PC-3 (cell line): ENCODE results near the gene FAM98C. TPM values are rescaled to one million over a fixed set of nuclear protein-coding genes. Genes with fewer than 3 reads are reported as not detected.

Source experiments
- ATAC-seq: fragments of 200-7000 bp; cut with Tn5 transposase; 2 replicates; pipeline ENCODE4 v1.9.1; 2020; ENCODE audit warnings: mild to moderate bottlenecking, moderate library complexity
- BruUV-seq: library from RNA; stranded (reverse); fragments of 400-500 nt; replicated peaks from 2 replicates; lab custom pipeline; 2021; lab: Mats Ljungman, UMichigan
- CTCF ChIA-PET: fragments of 300-600 bp; sonication (Branson Sonifier 250); formaldehyde crosslinking; loops from one replicate; lab custom pipeline; 2022; ENCODE audit warnings: antibody characterized with exemption; lab: Charles Lee
- POLR2A ChIA-PET: fragments of 300-600 bp; sonication (Branson Sonifier 250); formaldehyde crosslinking; loops from one replicate; lab custom pipeline; 2022; ENCODE audit warnings: antibody characterized with exemption; ENCODE audit not compliant: unreplicated experiment; lab: Charles Lee
- DNase-seq: peaks from one replicate; pipeline ENCODE4 v3.0.0-alpha.2; 2015
- H2AFZ ChIP-seq: fragments of 300-600 bp; sonication (generic); 2 replicates; pipeline ENCODE4 v1.6.0; 2016; ENCODE audit warnings: antibody characterized with exemption, low read length
- H3F3A ChIP-seq: fragments of 300-600 bp; sonication (generic); one replicate; pipeline ENCODE4 v1.6.0; 2017; ENCODE audit warnings: antibody characterized with exemption, low read length, control low read depth, mild to moderate bottlenecking; ENCODE audit not compliant: unreplicated experiment
- H3K27ac ChIP-seq: fragments of 300-600 bp; sonication (generic); 2 replicates; pipeline ENCODE4 v1.5.1; 2016; ENCODE audit warnings: mild to moderate bottlenecking, low read length
- H3K27me3 ChIP-seq: fragments of 300-600 bp; sonication (generic); 2 replicates; pipeline ENCODE4 v1.6.1; 2016; ENCODE audit warnings: low read length, mixed read lengths
- H3K36me3 ChIP-seq: fragments of 300-600 bp; sonication (generic); 2 replicates; pipeline ENCODE4 v1.6.1; 2016; ENCODE audit warnings: low read depth, mixed run types, low read length, mixed read lengths
- H3K4me1 ChIP-seq: fragments of 300-600 bp; sonication (generic); 2 replicates; pipeline ENCODE4 v1.5.1; 2016; ENCODE audit warnings: low read length; ENCODE audit not compliant: insufficient read depth
- H3K4me2 ChIP-seq: fragments of 300-600 bp; sonication (generic); 2 replicates; pipeline ENCODE4 v1.6.0; 2016; ENCODE audit warnings: low read length
- H3K4me3 ChIP-seq: fragments of 300-600 bp; sonication (generic); 2 replicates; pipeline ENCODE4 v1.5.1; 2016; ENCODE audit warnings: mild to moderate bottlenecking, low read length, mixed read lengths
- H3K79me2 ChIP-seq: fragments of 300-600 bp; sonication (generic); 2 replicates; pipeline ENCODE4 v1.6.1; 2017; ENCODE audit warnings: low read length, mixed read lengths
- H3K9ac ChIP-seq: fragments of 300-600 bp; sonication (generic); 2 replicates; pipeline ENCODE4 v1.6.0; 2016; ENCODE audit warnings: mild to moderate bottlenecking, low read length
- H3K9me2 ChIP-seq: fragments of 300-600 bp; sonication (generic); replicated peaks from 2 replicates; pipeline ENCODE4 v1.6.1; 2016; ENCODE audit warnings: mixed run types, low read length, mixed read lengths
- H3K9me3 ChIP-seq: fragments of 300-600 bp; sonication (generic); 2 replicates; pipeline ENCODE4 v1.6.1; 2016; ENCODE audit warnings: low read length, mixed read lengths
- H4K20me1 ChIP-seq: fragments of 300-600 bp; sonication (generic); 2 replicates; pipeline ENCODE4 v1.6.1; 2016; ENCODE audit warnings: low read length, mixed read lengths
- EZH2 ChIP-seq: fragments of 300-600 bp; sonication (generic); IDR thresholded peaks from one replicate; pipeline ENCODE4 v1.6.1; 2017; ENCODE audit warnings: antibody characterized with exemption, mild to moderate bottlenecking, low read length; ENCODE audit not compliant: unreplicated experiment
- EZH2phosphoT487 ChIP-seq: fragments of 300-600 bp; sonication (generic); IDR thresholded peaks from 2 replicates; pipeline ENCODE4 v1.6.1; 2018; ENCODE audit warnings: mild to moderate bottlenecking, antibody characterized with exemption, low read length, borderline replicate concordance
- intact Hi-C: fragments of 100-400 bp; cut with micrococcal nuclease; formaldehyde crosslinking; loops from 2 replicates; pipeline ENCODE4 v1.9.0; 2023
- total RNA-seq: library from RNA; depleted of rRNA; stranded (reverse); fragments of >200 nt; gene quantifications from 2 replicates; pipeline ENCODE4 v1.2.3, GENCODE V29; 2014
- TF ChIP-seq, protein P1 (sequence below): fragments of 300-600 bp; sonication (generic); conservative IDR thresholded peaks from 2 replicates; pipeline ENCODE4 v1.5.1; 2017; ENCODE audit warnings: antibody characterized with exemption, low read depth, mild to moderate bottlenecking, low read length

FAM98C gene
- total RNA-seq, 1 experiment from 2014 or later: 23.5 TPM

DNA sequence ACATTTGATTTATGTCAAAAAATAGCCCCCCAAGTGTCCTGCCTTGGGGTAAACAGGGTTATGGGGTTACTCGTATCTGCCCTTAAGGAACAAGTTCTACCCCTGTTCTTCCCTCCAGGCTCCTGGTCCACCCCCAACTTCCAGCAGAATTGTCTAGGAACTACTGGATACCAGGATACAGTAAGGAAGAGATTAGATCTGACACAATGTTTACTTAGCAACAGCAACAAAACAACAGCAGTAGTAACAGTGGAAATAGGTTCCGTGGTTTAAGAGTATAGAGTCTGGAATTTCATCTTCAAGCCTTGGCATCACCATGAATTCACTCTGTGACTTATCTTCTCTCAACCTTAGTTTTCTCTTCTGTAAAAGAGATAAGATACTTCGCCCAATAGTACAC lies 1.7 kb upstream of the FAM98C start:
- no peaks in the 10 kb centered on the region for H3K36me3 ChIP-seq
- 0 out of 2 replicates have a peak, but pooled peaks cover 4% of the 10 kb centered on the region for H3K79me2 ChIP-seq
- peaks cover 8% of the 10 kb centered on the region; the same call in 1 of the 2 replicates for H3K4me1 ChIP-seq
- peak; percentile 58 for DNase-seq
- H3K9ac ChIP-seq: no peak overlapping the region
- no peaks in the 10 kb centered on the region for H3F3A ChIP-seq
- ATAC-seq: peak; percentile 14; the same call in 1 of the 2 replicates
- TF ChIP-seq EZH2phosphoT487: no peak
- TF ChIP-seq, protein P1, sequence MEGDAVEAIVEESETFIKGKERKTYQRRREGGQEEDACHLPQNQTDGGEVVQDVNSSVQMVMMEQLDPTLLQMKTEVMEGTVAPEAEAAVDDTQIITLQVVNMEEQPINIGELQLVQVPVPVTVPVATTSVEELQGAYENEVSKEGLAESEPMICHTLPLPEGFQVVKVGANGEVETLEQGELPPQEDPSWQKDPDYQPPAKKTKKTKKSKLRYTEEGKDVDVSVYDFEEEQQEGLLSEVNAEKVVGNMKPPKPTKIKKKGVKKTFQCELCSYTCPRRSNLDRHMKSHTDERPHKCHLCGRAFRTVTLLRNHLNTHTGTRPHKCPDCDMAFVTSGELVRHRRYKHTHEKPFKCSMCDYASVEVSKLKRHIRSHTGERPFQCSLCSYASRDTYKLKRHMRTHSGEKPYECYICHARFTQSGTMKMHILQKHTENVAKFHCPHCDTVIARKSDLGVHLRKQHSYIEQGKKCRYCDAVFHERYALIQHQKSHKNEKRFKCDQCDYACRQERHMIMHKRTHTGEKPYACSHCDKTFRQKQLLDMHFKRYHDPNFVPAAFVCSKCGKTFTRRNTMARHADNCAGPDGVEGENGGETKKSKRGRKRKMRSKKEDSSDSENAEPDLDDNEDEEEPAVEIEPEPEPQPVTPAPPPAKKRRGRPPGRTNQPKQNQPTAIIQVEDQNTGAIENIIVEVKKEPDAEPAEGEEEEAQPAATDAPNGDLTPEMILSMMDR: no peak
- no peak for TF ChIP-seq EZH2
- intact Hi-C loops: loop anchor here (10.0 kb wide), 1 partner anchor 554 kb away; no protein-coding TSS in a partner anchor
- no peak overlapping the region for H2AFZ ChIP-seq
- no peaks in the 10 kb centered on the region for H3K27me3 ChIP-seq
- no peak overlapping the region for H3K4me2 ChIP-seq
- ChIA-PET CTCF (no interaction called here), POLR2A (no interaction called here)
- H3K9me2 ChIP-seq: no peaks in the 10 kb centered on the region
- H3K9me3 ChIP-seq: no peaks in the 10 kb centered on the region
- no peak overlapping the region for H3K27ac ChIP-seq
- no TSS peak for BruUV-seq
- H3K4me3 ChIP-seq: no peak overlapping the region
- no peaks in the 10 kb centered on the region for H4K20me1 ChIP-seq

DNA sequence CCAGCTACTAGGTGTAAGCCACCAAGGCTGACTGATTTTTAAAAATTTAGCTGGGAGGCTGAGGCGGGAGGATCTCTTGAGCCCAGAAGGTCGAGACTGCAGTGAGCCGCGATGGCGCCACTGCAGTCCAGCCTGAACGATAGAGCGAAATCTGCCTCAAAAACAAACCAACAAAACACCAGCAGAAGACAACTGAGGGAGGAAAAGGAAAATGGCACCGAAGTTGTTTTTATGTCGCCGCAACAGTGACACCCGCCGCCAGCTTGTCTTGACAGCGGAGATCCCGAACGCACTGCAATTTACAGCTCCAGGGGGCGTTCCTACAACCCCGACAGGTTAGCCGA lies 298 bp upstream of the FAM98C start:
- no peaks in the 10 kb centered on the region for H3K9me2 ChIP-seq
- no peak for DNase-seq
- POLR2A ChIA-PET: interaction anchor here (0.6 to 1.6 kb wide), 5 partner anchors 15 to 628 kb away, joined by 4 to 11 read pairs (median 7); partner anchors contain the start of genes GGN and PSMD8
- CTCF ChIA-PET: interaction anchor here (0.6 to 1.6 kb wide), 15 partner anchors 13 to 464 kb away, joined by 3 to 26 read pairs (median 5); partner anchors contain the start of genes EIF3K and GGN
- TF ChIP-seq EZH2 (no peak), EZH2phosphoT487 (no peak)
- intact Hi-C loops: loop anchor here (10.0 kb wide), 1 partner anchor 552 kb away; no protein-coding TSS in a partner anchor
- no peak overlapping the region for H3K27ac ChIP-seq
- H2AFZ ChIP-seq: peak overlapping the region; percentile 89
- BruUV-seq: no TSS peak
- H3K9me3 ChIP-seq: no peaks in the 10 kb centered on the region
- H4K20me1 ChIP-seq: no peaks in the 10 kb centered on the region
- 0 out of 2 replicates have a peak, but pooled peaks cover 4% of the 10 kb centered on the region for H3K79me2 ChIP-seq
- H3F3A ChIP-seq: no peaks in the 10 kb centered on the region
- peak overlapping the region; percentile 86 for H3K4me2 ChIP-seq
- no peak overlapping the region for H3K9ac ChIP-seq
- ATAC-seq: no peak
- H3K27me3 ChIP-seq: no peaks in the 10 kb centered on the region
- H3K4me3 ChIP-seq: peak overlapping the region; percentile 64
- H3K4me1 ChIP-seq: peaks cover 8% of the 10 kb centered on the region; the same call in 1 of the 2 replicates
- no peaks in the 10 kb centered on the region for H3K36me3 ChIP-seq

GRCh38 chr19:38404858-38405257 lies 2.0 kb downstream of the FAM98C start:
- BruUV-seq: no TSS peak
- TF ChIP-seq EZH2phosphoT487: no peak
- no peak for TF ChIP-seq EZH2
- TF ChIP-seq, protein P1: no peak
- Histone ChIP-seq H3K9me3 (no peaks in the 10 kb centered on the region), H3K4me2 (no peak overlapping the region), H3K9ac (no peak overlapping the region), H3F3A (no peaks in the 10 kb centered on the region), H3K9me2 (no peaks in the 10 kb centered on the region), H4K20me1 (no peaks in the 10 kb centered on the region), H3K4me3 (no peak overlapping the region), H3K4me1 (peaks cover 8% of the 10 kb centered on the region; the same call in 1 of the 2 replicates), H3K36me3 (no peaks in the 10 kb centered on the region), H2AFZ (no peak overlapping the region), H3K27ac (no peak overlapping the region), H3K27me3 (no peaks in the 10 kb centered on the region), H3K79me2 (0 out of 2 replicates have a peak, but pooled peaks cover 4% of the 10 kb centered on the region)
- no peak for ATAC-seq
- no peak for DNase-seq
- intact Hi-C loops: loop anchor here (10.0 kb wide), 1 partner anchor 550 kb away; no protein-coding TSS in a partner anchor
- ChIA-PET CTCF (no interaction called here), POLR2A (no interaction called here)
